Choroid plexus epithelial cell (primary cell): ENCODE measurements around the gene TNFRSF1B.

Experiments
- DNase-seq: peaks from one replicate; pipeline ENCODE4 v3.0.0-alpha.2; 2010; ENCODE audit warnings: low read depth
- H3K4me3 ChIP-seq: 2 replicates; pipeline ENCODE4 v1.5.1; 2011; ENCODE audit warnings: low read depth, mild to moderate bottlenecking, control low read depth, low read length, moderate library complexity
- TF ChIP-seq, protein P1 (sequence below): conservative IDR thresholded peaks from 2 replicates; pipeline ENCODE4 v1.5.1; 2011; ENCODE audit warnings: low read depth, mild to moderate bottlenecking, control low read depth, inconsistent platforms, low read length, moderate library complexity

TNFRSF1B gene

GRCh38 chr1:12173041-12173509 lies 6.3 kb downstream of the TNFRSF1B start:
- DNase-seq = no peak
- TF ChIP-seq, protein P1, sequence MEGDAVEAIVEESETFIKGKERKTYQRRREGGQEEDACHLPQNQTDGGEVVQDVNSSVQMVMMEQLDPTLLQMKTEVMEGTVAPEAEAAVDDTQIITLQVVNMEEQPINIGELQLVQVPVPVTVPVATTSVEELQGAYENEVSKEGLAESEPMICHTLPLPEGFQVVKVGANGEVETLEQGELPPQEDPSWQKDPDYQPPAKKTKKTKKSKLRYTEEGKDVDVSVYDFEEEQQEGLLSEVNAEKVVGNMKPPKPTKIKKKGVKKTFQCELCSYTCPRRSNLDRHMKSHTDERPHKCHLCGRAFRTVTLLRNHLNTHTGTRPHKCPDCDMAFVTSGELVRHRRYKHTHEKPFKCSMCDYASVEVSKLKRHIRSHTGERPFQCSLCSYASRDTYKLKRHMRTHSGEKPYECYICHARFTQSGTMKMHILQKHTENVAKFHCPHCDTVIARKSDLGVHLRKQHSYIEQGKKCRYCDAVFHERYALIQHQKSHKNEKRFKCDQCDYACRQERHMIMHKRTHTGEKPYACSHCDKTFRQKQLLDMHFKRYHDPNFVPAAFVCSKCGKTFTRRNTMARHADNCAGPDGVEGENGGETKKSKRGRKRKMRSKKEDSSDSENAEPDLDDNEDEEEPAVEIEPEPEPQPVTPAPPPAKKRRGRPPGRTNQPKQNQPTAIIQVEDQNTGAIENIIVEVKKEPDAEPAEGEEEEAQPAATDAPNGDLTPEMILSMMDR = no peak

GRCh38 chr1:12173631-12174121 lies 6.9 kb downstream of the TNFRSF1B start:
- no peak overlapping the region for H3K4me3 ChIP-seq
- peak; percentile 48 for DNase-seq
- TF ChIP-seq, protein P1 = no peak

More at GRCh38 chr1:12173041-12173509, 6.3 kb downstream of the TNFRSF1B start:
- no peak overlapping the region for H3K4me3 ChIP-seq

GRCh38 chr1:12174924-12175810 lies 8.4 kb downstream of the TNFRSF1B start:
- TF ChIP-seq, protein P1 = no peak
- H3K4me3 ChIP-seq = peak overlapping the region; percentile 7
- peak; percentile 82 for DNase-seq

GRCh38 chr1:12176298-12177118 lies 9.7 kb downstream of the TNFRSF1B start:
- no peak for DNase-seq

DNA sequence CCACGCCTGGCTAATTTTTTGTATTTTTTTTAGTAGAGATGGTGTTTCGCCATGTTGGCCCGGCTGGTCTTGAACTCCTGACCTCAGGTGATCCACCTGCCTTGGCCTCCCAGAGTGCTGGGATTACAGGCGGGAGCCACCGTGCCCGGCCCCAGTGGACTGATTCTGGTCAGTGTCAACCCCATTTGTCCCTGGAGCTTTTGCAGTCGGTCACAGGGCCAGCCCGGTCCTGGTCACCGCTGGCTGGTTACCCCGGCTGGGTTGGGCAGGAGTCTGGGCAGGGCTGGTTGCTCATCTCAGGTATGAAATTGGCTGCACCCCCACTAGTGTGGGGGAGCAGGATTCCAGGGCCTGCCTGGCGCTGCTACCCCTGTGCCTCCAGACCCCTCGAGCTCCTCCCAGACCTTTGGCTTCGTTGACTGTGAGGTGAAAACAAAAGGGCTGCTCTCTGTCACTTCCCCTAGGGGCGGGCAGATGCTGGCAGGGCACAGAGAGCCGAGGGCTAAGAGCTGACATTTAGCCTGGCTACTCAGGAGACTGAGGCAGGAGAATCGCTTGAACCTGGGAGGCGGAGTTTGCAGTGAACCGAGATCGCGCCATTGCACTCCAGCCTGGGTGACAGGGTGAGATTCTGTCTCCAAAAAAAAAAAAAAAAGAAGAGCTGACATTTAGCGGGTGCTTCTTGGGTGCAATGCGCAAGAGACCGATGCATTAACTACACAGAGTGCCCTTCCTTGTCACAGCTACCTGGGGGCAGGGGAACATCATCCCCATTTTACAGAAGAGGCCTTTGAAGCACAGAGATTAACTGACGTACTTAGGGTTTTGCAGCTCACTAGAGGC lies 10.6 kb downstream of the TNFRSF1B start:
- H3K4me3 ChIP-seq = no peak overlapping the region
- TF ChIP-seq, protein P1 = no peak
- no peak for DNase-seq

More at GRCh38 chr1:12176298-12177118, 9.7 kb downstream of the TNFRSF1B start:
- H3K4me3 ChIP-seq = no peak overlapping the region
- TF ChIP-seq, protein P1 = no peak

GRCh38 chr1:12177999-12178441 lies 11.2 kb downstream of the TNFRSF1B start:
- H3K4me3 ChIP-seq = no peak overlapping the region
- TF ChIP-seq, protein P1 = no peak
- peak; percentile 93 for DNase-seq
